ENCODE data around the gene TMEM116.

GRCh38 chr12:111976291-111976690, 36.7 kb downstream of the TMEM116 start:
- TF ChIP-seq CTCF (conservative IDR thresholded peaks at IDR 0.05; ENCODE audit: low read depth, low read length) (no peak), EZH2phosphoT487 (IDR thresholded peaks at IDR 0.05; ENCODE audit: borderline replicate concordance, low read length) (no peak), EZH2 (IDR thresholded peaks at IDR 0.05; ENCODE audit: low read length, unreplicated experiment) (no peak)

Measured in PC-3 (cell line).